ENCODE measurements around the gene BNC2. TPM values are rescaled to one million over a fixed set of nuclear protein-coding genes. Genes with fewer than 3 reads are reported as not detected.

BNC2 gene
- total RNA-seq, 1 donor from 2014 or later, result 15.2 TPM

GRCh38 chr9:16904655-16905054 lies 34.2 kb upstream of the BNC2 start:
- no peaks in the 10 kb centered on the region for H3K9me3 Mint-ChIP-seq (ENCODE audit: unreplicated experiment)
- H3K27me3 Mint-ChIP-seq (ENCODE audit: unreplicated experiment), result peaks cover 2% of the 10 kb centered on the region
- H3K4me1 Mint-ChIP-seq (ENCODE audit: low read depth, unreplicated experiment), result no peaks in the 10 kb centered on the region
- H3K36me3 Mint-ChIP-seq (ENCODE audit: unreplicated experiment), result no peaks in the 10 kb centered on the region
- H3K4me3 Mint-ChIP-seq (ENCODE audit: unreplicated experiment), result no peak overlapping the region
- H3K27ac Mint-ChIP-seq (ENCODE audit: unreplicated experiment), result no peak overlapping the region
- no peak for TF ChIP-seq CTCF (IDR thresholded peaks at IDR 0.05; ENCODE audit: partially characterized antibody, unreplicated experiment)
- DNase-seq, result no peak

- no peaks in the 10 kb centered on the region for H3K27me3 Mint-ChIP-seq (ENCODE audit: unreplicated experiment)
- H3K27ac Mint-ChIP-seq (ENCODE audit: unreplicated experiment), result no peak overlapping the region
- no peaks in the 10 kb centered on the region for H3K4me1 Mint-ChIP-seq (ENCODE audit: low read depth, unreplicated experiment)
- no peak for TF ChIP-seq CTCF (IDR thresholded peaks at IDR 0.05; ENCODE audit: partially characterized antibody, unreplicated experiment)
- no peaks in the 10 kb centered on the region for H3K36me3 Mint-ChIP-seq (ENCODE audit: unreplicated experiment)
- no peaks in the 10 kb centered on the region for H3K9me3 Mint-ChIP-seq (ENCODE audit: unreplicated experiment)
- DNase-seq, result no peak
- H3K4me3 Mint-ChIP-seq (ENCODE audit: unreplicated experiment), result no peak overlapping the region
Observed at GRCh38 chr9:16901590-16901989, 31.1 kb upstream of the BNC2 start.

- no peak overlapping the region for H3K4me3 Mint-ChIP-seq (ENCODE audit: unreplicated experiment)
- DNase-seq, result no peak
- H3K4me1 Mint-ChIP-seq (ENCODE audit: low read depth, unreplicated experiment), result no peaks in the 10 kb centered on the region
- no peak overlapping the region for H3K27ac Mint-ChIP-seq (ENCODE audit: unreplicated experiment)
- no peaks in the 10 kb centered on the region for H3K36me3 Mint-ChIP-seq (ENCODE audit: unreplicated experiment)
- H3K9me3 Mint-ChIP-seq (ENCODE audit: unreplicated experiment), result no peaks in the 10 kb centered on the region
- no peaks in the 10 kb centered on the region for H3K27me3 Mint-ChIP-seq (ENCODE audit: unreplicated experiment)
- no peak for TF ChIP-seq CTCF (IDR thresholded peaks at IDR 0.05; ENCODE audit: partially characterized antibody, unreplicated experiment)
Observed at GRCh38 chr9:16899606-16900005, 29.1 kb upstream of the BNC2 start.

- Mint-ChIP-seq H3K27ac (ENCODE audit: unreplicated experiment) (no peak overlapping the region), H3K4me3 (ENCODE audit: unreplicated experiment) (no peak overlapping the region), H3K36me3 (ENCODE audit: unreplicated experiment) (no peaks in the 10 kb centered on the region), H3K27me3 (ENCODE audit: unreplicated experiment) (no peaks in the 10 kb centered on the region), H3K9me3 (ENCODE audit: unreplicated experiment) (no peaks in the 10 kb centered on the region), H3K4me1 (ENCODE audit: low read depth, unreplicated experiment) (no peaks in the 10 kb centered on the region)
- no peak for TF ChIP-seq CTCF (IDR thresholded peaks at IDR 0.05; ENCODE audit: partially characterized antibody, unreplicated experiment)
- no peak for DNase-seq
Observed at GRCh38 chr9:16898464-16898863, 28.0 kb upstream of the BNC2 start.

GRCh38 chr9:16888594-16888993 lies 18.1 kb upstream of the BNC2 start:
- Mint-ChIP-seq H3K27me3 (ENCODE audit: unreplicated experiment) (peaks cover 6% of the 10 kb centered on the region), H3K27ac (ENCODE audit: unreplicated experiment) (no peak overlapping the region), H3K4me1 (ENCODE audit: low read depth, unreplicated experiment) (peaks cover 10% of the 10 kb centered on the region), H3K4me3 (ENCODE audit: unreplicated experiment) (no peak overlapping the region), H3K9me3 (ENCODE audit: unreplicated experiment) (peaks cover 6% of the 10 kb centered on the region), H3K36me3 (ENCODE audit: unreplicated experiment) (no peaks in the 10 kb centered on the region)
- DNase-seq, result no peak
- no peak for TF ChIP-seq CTCF (IDR thresholded peaks at IDR 0.05; ENCODE audit: partially characterized antibody, unreplicated experiment)
